Pancreas (tissue), 10 donors: ENCODE data around the gene ZNF638. TPM values are rescaled to one million over a fixed set of nuclear protein-coding genes. Genes with fewer than 3 reads are reported as not detected.
A peak's percentile ranks its signal among the peaks of the same experiment; 100 is the strongest.

Source experiments
- ATAC-seq, 4 donors: fragments of 200-7000 bp; cut with Tn5 transposase; one replicate each; pipeline versions ENCODE4 v1.8.0 to v1.9.1; 2020; ENCODE audit warnings: mild to moderate bottlenecking in 4 of 4, moderate library complexity in 4 of 4
- DNase-seq, 6 donors: peaks; one replicate each; pipeline ENCODE4 v3.0.0-alpha.2; 2020
- FAIRE-seq: peaks from 2 replicates; lab custom pipeline; 2012; peaks lifted over from hg19 to GRCh38; lab: Jason Lieb, UNC
- H3K27ac ChIP-seq, 4 donors: fragments of 200-600 bp; sonication (generic); 1 replicate in 3 of 4; 2 replicates in 1 of 4; pipeline versions ENCODE4 v1.5.0 to v1.8.0; 2020
- H3K27me3 ChIP-seq, 4 donors: fragments of 200-600 bp; one replicate each; pipeline ENCODE4 v1.8.0; 2021
- H3K36me3 ChIP-seq, 3 donors: fragments of 200-600 bp; sonication (generic) in 1 of 3; one replicate each; pipeline versions ENCODE4 v1.5.0 to v1.8.0; 2020 to 2021
- H3K4me1 ChIP-seq, 3 donors: fragments of 200-600 bp; one replicate each; pipeline ENCODE4 v1.8.0; 2021
- H3K4me3 ChIP-seq, 4 donors: fragments of 200-600 bp; sonication (generic) in 2 of 4; one replicate each; pipeline versions ENCODE4 v1.5.0 to v1.8.0; 2020 to 2021
- H3K9me3 ChIP-seq, 4 donors: fragments of 200-600 bp; one replicate each; pipeline ENCODE4 v1.8.0; 2021
- WGBS, 2 donors: extraction: QIAGEN DNeasy Blood & Tissue Kit; methylation state at CpG; one replicate each; pipeline ENCODE4 v1.1.7; 2013; 5-methylcytosine and 5-hydroxymethylcytosine counted together
- intact Hi-C, 3 donors: fragments of 100-400 bp; cut with DNase I; formaldehyde crosslinking; loops; one replicate each; pipeline versions ENCODE4 v1.11.1 to v1.14.2; 2022
- polyA plus RNA-seq, 2 donors: library from polyadenylated mRNA; stranded (reverse); fragments of 200-250 nt; gene quantifications; one replicate each; pipeline ENCODE4 v1.2.3, GENCODE V29; 2013
- total RNA-seq, 6 donors: library from RNA; stranded (reverse); fragmentation: NEBNext Ultra II Directional in 4 of 6; extraction: Animal tissue kit (Norgen Biotek cat#: 25700) in 4 of 6; gene quantifications; one replicate each; pipeline versions ENCODE4 v1.2.1 to v1.2.4, GENCODE V29; 2021 to 2023
- TF ChIP-seq, protein P1 (sequence below), 4 donors: fragments of 200-600 bp; sonication (generic) in 3 of 4; IDR thresholded peaks; one replicate each; pipeline versions ENCODE4 v1.5.0 to v1.8.0; 2021; ENCODE audit warnings: antibody characterized with exemption in 4 of 4
- donor health status: healthy with polysubstance abuse.
- donor health status: DM: no; HTN: no; CAD: no; lungs with moderate emphysema.
- donor health status: DM: no; HTN: no; CAD: no.
- donor health status: control.
- donor health status: control.
- donor health status: Bipolar disorder and iron deficiency.
- donor health status: DM: yes; HTN: yes; CAD: no.
- donor health status: DM: no; HTN: no; CAD: no.
- donor health status: DM: no; HTN: no; CAD: no.
- donor health status: DM: yes; HTN: yes; CAD: no.

Gene ZNF638
- total and polyA plus RNA-seq, 8 donors, result 35.4 to 117 (median 52.7) TPM

DNA sequence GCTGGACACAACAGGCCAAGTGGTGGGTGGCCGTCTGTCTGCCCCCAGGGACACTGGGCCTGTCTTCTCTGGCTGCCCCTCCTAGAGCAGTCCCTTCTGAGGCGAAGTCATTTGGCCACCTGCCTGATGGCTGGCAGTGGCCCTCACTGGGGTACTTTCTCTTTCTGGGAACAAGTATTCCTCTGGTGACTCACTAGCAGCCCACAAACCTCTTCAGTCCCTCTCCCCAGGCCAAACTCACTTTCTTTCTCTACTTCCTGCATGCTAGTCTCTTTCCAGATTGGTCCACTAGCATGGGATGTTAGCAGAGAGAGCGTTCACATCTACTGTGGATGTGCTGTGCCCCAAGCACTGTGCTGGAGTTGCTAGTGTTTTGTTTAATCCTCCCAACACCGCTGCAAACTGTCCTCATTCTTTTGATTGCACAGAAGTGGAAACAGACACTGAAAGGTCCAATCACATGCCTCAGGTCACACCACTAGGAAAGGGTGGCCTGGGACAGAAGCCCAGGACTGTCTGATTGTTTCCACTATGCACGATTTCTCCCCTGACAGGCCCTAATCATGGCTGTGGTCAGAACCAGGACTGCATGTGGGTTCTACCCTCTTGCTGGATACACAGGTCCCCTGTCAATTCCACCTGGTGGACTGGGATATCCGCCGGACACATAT is 127.0 kb downstream of the ZNF638 start:
- intact Hi-C loops, result no loop called here
- FAIRE-seq, result no peak
- Histone ChIP-seq H3K27me3 (no peaks in the 10 kb centered on the region), H3K4me3 (no peak overlapping the region), H3K27ac (no peak overlapping the region), H3K4me1 (peaks cover 0 to 3% (median 0%) of the 10 kb centered on the region in 3 donors), H3K36me3 (no peaks in the 10 kb centered on the region), H3K9me3 (no peaks in the 10 kb centered on the region)
- 80 to 86% methylated on average over 7 of the region's 7 CpGs for WGBS, 2 donors
- no peak for ATAC-seq
- TF ChIP-seq, protein P1, sequence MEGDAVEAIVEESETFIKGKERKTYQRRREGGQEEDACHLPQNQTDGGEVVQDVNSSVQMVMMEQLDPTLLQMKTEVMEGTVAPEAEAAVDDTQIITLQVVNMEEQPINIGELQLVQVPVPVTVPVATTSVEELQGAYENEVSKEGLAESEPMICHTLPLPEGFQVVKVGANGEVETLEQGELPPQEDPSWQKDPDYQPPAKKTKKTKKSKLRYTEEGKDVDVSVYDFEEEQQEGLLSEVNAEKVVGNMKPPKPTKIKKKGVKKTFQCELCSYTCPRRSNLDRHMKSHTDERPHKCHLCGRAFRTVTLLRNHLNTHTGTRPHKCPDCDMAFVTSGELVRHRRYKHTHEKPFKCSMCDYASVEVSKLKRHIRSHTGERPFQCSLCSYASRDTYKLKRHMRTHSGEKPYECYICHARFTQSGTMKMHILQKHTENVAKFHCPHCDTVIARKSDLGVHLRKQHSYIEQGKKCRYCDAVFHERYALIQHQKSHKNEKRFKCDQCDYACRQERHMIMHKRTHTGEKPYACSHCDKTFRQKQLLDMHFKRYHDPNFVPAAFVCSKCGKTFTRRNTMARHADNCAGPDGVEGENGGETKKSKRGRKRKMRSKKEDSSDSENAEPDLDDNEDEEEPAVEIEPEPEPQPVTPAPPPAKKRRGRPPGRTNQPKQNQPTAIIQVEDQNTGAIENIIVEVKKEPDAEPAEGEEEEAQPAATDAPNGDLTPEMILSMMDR (IDR thresholded peaks at IDR 0.05), result no peak
- DNase-seq, result no peak

DNA sequence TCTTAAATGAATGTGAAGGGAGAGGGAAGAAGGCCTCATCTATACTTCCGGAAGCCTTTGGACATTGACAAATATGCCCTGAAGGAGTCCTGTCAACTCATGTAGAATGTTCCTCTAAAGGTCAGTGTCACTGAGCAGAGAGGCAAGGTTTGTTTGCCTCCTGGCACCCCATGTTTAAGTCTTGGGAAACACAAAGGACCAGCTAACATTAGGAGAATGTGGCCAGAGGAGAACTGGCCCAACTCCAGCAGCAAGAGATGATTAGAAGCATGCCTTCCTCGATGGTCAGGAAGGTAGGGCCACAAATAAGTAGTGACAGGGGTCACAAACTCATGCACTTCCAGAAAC is 127.5 kb downstream of the ZNF638 start:
- no peak overlapping the region for H3K27ac ChIP-seq
- no peaks in the 10 kb centered on the region for H3K4me1 ChIP-seq
- ATAC-seq, result no peak
- FAIRE-seq, result no peak
- H3K27me3 ChIP-seq, result no peaks in the 10 kb centered on the region
- no peak overlapping the region for H3K4me3 ChIP-seq
- intact Hi-C loops, result no loop called here
- no peak for DNase-seq
- 71 to 75% methylated on average over 2 of the region's 2 CpGs for WGBS, 2 donors
- no peaks in the 10 kb centered on the region for H3K9me3 ChIP-seq
- H3K36me3 ChIP-seq, result no peaks in the 10 kb centered on the region
- TF ChIP-seq, protein P1 (IDR thresholded peaks at IDR 0.05), result no peak

- DNase-seq (no peak), FAIRE-seq (no peak), ATAC-seq (no peak)
- H3K27me3 ChIP-seq, result no peaks in the 10 kb centered on the region
- H3K9me3 ChIP-seq, result no peaks in the 10 kb centered on the region
- H3K27ac ChIP-seq, result no peak overlapping the region
- H3K4me1 ChIP-seq, result no peaks in the 10 kb centered on the region
- no peaks in the 10 kb centered on the region for H3K36me3 ChIP-seq
- TF ChIP-seq, protein P1 (IDR thresholded peaks at IDR 0.05), result no peak
- H3K4me3 ChIP-seq, result no peak overlapping the region
- intact Hi-C loops, result no loop called here
- 76 to 88% methylated on average over 6 of the region's 6 CpGs for WGBS, 2 donors
These were observed 128.5 kb downstream of the ZNF638 start for GRCh38 chr2:71460056-71460455.

GRCh38 chr2:71460595-71461303 is 129.2 kb downstream of the ZNF638 start:
- intact Hi-C loops, result no loop called here
- DNase-seq, result no peak

More at GRCh38 chr2:71460595-71461303, 129.2 kb downstream of the ZNF638 start:
- ATAC-seq (peak in 2 of 4 donors; percentile 19 to 52), FAIRE-seq (no peak)
- no peaks in the 10 kb centered on the region for H3K36me3 ChIP-seq
- no peaks in the 10 kb centered on the region for H3K27me3 ChIP-seq
- 64 to 66% methylated on average over 9 of the region's 9 CpGs for WGBS, 2 donors
- H3K9me3 ChIP-seq, result no peaks in the 10 kb centered on the region
- H3K4me1 ChIP-seq, result no peaks in the 10 kb centered on the region
- TF ChIP-seq, protein P1 (IDR thresholded peaks at IDR 0.05), result no peak
- no peak overlapping the region for H3K4me3 ChIP-seq
- H3K27ac ChIP-seq, result no peak overlapping the region
